ENCODE results near the gene KIAA1586. TPM values are rescaled to one million over a fixed set of nuclear protein-coding genes. Genes with fewer than 3 reads are reported as not detected.

The KIAA1586 gene
- total RNA-seq, 1 experiment from 2014 or later, result 21.2 TPM

DNA sequence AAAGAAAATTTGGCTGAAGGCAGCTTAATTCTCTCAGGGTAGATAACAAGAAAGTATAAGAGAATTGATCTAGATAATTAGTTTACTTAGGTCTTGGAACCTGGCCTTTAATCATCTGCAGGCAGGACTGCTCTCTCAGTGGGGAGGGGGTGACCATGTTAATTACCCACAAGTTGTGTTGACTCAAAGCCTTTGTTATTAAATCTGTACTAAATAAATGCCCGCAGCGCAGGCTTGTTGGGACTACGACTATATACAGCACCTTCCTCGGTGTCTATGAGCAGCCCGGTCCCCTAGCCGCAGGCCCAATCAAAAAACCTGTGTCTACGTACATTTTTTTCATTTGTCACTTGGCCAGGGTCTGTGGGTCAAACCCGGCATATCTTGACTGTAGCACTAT lies 27.9 kb downstream of the KIAA1586 start:
- BruUV-seq (replicated peaks), result no TSS peak
- POLR2A ChIA-PET, result no interaction called here
- ATAC-seq, result no peak

DNA sequence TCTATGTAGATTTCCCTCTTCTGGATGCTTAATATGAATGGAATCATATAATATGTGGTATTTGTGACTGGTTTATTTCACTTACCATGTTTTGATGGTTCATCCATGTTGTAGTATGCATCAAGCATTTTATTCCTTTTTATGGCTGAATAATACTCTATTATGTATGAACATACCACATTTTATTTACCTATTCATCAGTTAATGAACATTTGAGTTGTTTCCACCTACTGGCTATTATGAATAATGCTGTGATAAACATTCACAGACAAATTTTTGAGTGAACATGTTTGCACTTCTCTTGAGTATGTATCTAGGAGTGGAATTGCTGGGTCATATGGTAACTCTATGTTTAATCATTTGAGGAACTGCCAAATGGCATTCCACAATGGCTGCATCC lies 28.6 kb downstream of the KIAA1586 start:
- in situ Hi-C loops (cut with HindIII; ENCODE audit: low pct_unique_long_range_greater_than_20kb, low sequenced_read_pairs) (no loop called here), intact Hi-C loops (cut with micrococcal nuclease; ENCODE audit: unreplicated experiment) (no loop called here)
- no peak for TF ChIP-seq SIN3A (IDR thresholded peaks at IDR 0.05; ENCODE audit: borderline replicate concordance, insufficient read depth, low read depth, low read length)
- TF ChIP-seq POLR2AphosphoS5 (IDR thresholded peaks at IDR 0.05; ENCODE audit: low read depth, low read length), result no peak
- TF ChIP-seq, protein P1, sequence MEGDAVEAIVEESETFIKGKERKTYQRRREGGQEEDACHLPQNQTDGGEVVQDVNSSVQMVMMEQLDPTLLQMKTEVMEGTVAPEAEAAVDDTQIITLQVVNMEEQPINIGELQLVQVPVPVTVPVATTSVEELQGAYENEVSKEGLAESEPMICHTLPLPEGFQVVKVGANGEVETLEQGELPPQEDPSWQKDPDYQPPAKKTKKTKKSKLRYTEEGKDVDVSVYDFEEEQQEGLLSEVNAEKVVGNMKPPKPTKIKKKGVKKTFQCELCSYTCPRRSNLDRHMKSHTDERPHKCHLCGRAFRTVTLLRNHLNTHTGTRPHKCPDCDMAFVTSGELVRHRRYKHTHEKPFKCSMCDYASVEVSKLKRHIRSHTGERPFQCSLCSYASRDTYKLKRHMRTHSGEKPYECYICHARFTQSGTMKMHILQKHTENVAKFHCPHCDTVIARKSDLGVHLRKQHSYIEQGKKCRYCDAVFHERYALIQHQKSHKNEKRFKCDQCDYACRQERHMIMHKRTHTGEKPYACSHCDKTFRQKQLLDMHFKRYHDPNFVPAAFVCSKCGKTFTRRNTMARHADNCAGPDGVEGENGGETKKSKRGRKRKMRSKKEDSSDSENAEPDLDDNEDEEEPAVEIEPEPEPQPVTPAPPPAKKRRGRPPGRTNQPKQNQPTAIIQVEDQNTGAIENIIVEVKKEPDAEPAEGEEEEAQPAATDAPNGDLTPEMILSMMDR (IDR thresholded peaks at IDR 0.05), result no peak
- no peak for TF ChIP-seq TCF7L2 (IDR thresholded peaks at IDR 0.05; ENCODE audit: low read depth, low read length)
- TF ChIP-seq, protein P2, sequence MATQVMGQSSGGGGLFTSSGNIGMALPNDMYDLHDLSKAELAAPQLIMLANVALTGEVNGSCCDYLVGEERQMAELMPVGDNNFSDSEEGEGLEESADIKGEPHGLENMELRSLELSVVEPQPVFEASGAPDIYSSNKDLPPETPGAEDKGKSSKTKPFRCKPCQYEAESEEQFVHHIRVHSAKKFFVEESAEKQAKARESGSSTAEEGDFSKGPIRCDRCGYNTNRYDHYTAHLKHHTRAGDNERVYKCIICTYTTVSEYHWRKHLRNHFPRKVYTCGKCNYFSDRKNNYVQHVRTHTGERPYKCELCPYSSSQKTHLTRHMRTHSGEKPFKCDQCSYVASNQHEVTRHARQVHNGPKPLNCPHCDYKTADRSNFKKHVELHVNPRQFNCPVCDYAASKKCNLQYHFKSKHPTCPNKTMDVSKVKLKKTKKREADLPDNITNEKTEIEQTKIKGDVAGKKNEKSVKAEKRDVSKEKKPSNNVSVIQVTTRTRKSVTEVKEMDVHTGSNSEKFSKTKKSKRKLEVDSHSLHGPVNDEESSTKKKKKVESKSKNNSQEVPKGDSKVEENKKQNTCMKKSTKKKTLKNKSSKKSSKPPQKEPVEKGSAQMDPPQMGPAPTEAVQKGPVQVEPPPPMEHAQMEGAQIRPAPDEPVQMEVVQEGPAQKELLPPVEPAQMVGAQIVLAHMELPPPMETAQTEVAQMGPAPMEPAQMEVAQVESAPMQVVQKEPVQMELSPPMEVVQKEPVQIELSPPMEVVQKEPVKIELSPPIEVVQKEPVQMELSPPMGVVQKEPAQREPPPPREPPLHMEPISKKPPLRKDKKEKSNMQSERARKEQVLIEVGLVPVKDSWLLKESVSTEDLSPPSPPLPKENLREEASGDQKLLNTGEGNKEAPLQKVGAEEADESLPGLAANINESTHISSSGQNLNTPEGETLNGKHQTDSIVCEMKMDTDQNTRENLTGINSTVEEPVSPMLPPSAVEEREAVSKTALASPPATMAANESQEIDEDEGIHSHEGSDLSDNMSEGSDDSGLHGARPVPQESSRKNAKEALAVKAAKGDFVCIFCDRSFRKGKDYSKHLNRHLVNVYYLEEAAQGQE (IDR thresholded peaks at IDR 0.05; ENCODE audit: insufficient read depth in 1 of 2, low read depth in 2 of 2, low read length in 1 of 2), result no peak
- Histone ChIP-seq H3K9me3 (ENCODE audit: control insufficient read depth, insufficient read depth, low read depth, low read length) (no peaks in the 10 kb centered on the region), H3K4me3 (ENCODE audit: low read depth in 2 of 2, low read length in 2 of 2) (no peak overlapping the region), H3K4me1 (ENCODE audit: control insufficient read depth, insufficient read depth, low read length) (no peaks in the 10 kb centered on the region), H3K27ac (ENCODE audit: low read length) (no peak overlapping the region), H3K27me3 (ENCODE audit: control insufficient read depth, insufficient read depth, low read length) (no peaks in the 10 kb centered on the region), H3K36me3 (ENCODE audit: control insufficient read depth, insufficient read depth, low read length) (no peaks in the 10 kb centered on the region)
- ChIA-PET CTCF (no interaction called here), POLR2A (no interaction called here)
- BruUV-seq (replicated peaks), result no TSS peak
- no peak for DNase-seq (ENCODE audit: low read depth, low spot score)
- no peak for ATAC-seq

More for the DNA sequence above, 27.9 kb downstream of the KIAA1586 start:
- Histone ChIP-seq H3K4me3 (ENCODE audit: low read depth in 2 of 2, low read length in 2 of 2) (no peak overlapping the region), H3K9me3 (ENCODE audit: control insufficient read depth, insufficient read depth, low read depth, low read length) (no peaks in the 10 kb centered on the region), H3K4me1 (ENCODE audit: control insufficient read depth, insufficient read depth, low read length) (no peaks in the 10 kb centered on the region), H3K27ac (ENCODE audit: low read length) (no peak overlapping the region), H3K27me3 (ENCODE audit: control insufficient read depth, insufficient read depth, low read length) (no peaks in the 10 kb centered on the region), H3K36me3 (ENCODE audit: control insufficient read depth, insufficient read depth, low read length) (no peaks in the 10 kb centered on the region)
- DNase-seq (ENCODE audit: low read depth, low spot score), result no peak
- intact Hi-C loops (cut with micrococcal nuclease; ENCODE audit: unreplicated experiment), result no loop called here
- TF ChIP-seq SIN3A (IDR thresholded peaks at IDR 0.05; ENCODE audit: borderline replicate concordance, insufficient read depth, low read depth, low read length) (no peak), POLR2AphosphoS5 (IDR thresholded peaks at IDR 0.05; ENCODE audit: low read depth, low read length) (no peak), TCF7L2 (IDR thresholded peaks at IDR 0.05; ENCODE audit: low read depth, low read length) (no peak)
- TF ChIP-seq, protein P2 (IDR thresholded peaks at IDR 0.05; ENCODE audit: insufficient read depth in 1 of 2, low read depth in 2 of 2, low read length in 1 of 2), result no peak
- TF ChIP-seq, protein P1 (IDR thresholded peaks at IDR 0.05), result no peak
- CTCF ChIA-PET, result no interaction called here
- in situ Hi-C loops (cut with HindIII; ENCODE audit: low pct_unique_long_range_greater_than_20kb, low sequenced_read_pairs), result no loop called here

All from Panc1 (cell line).